ENCODE data around the gene VRK2.

GRCh38 chr2:58030771-58031170 lies 15.8 kb upstream of the VRK2 start:
- no peak for TF ChIP-seq CTCF (IDR thresholded peaks at IDR 0.05)
- TF ChIP-seq POLR2AphosphoS5 (IDR thresholded peaks at IDR 0.05), result no peak

All from breast epithelium (tissue), 3 donors.